Tongue (tissue), 2 donors: ENCODE measurements around the gene PHF21A. TPM values are rescaled to one million over a fixed set of nuclear protein-coding genes. Genes with fewer than 3 reads are reported as not detected.

Experiments used
- DNase-seq: peaks from one replicate; pipeline ENCODE4 v3.0.0-alpha.2; 2015
- total RNA-seq: library from RNA; depleted of rRNA; stranded (reverse); fragments of >200 nt; gene quantifications from one replicate; pipeline ENCODE4 v1.2.3, GENCODE V29; 2014

Gene PHF21A
- total RNA-seq, 1 donor from 2014 or later: 30.2 TPM

DNA sequence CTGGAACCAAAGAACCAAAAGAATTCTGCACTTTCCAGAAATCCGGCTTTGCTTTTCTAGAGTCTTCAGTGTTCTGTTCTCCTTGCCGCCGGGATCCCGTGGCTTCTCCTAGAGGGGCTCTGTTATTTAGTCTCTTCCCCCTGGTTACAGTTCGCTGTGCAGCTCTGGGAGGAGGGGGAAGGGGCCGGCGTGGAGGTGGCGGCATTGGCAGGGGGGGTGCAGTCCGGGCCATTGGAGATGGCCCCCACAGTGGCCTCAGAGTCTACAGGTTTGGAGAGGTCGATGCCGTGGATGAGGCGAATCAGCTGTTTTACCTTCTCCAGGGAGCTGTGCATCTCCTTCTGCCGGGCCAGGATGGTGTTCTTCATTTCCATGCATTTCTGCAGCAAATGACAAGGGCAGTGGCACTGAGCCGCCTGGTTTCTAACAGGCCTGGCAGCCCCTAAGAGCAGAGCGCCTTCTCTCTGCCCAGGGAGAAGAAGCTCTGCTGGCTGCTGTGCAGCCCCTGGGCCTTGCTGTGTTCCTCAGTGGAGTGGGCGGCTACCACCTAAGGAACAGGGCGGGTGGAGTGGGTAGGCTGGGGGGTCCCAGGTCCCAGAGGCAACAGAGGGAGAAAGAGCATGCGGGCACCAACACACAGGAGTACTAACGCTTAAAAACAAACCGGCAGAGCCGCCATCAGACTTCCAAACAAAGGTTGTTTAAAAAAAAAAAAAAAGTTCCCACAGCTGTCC is 187.2 kb downstream of the PHF21A start:
- no peak for DNase-seq

DNA sequence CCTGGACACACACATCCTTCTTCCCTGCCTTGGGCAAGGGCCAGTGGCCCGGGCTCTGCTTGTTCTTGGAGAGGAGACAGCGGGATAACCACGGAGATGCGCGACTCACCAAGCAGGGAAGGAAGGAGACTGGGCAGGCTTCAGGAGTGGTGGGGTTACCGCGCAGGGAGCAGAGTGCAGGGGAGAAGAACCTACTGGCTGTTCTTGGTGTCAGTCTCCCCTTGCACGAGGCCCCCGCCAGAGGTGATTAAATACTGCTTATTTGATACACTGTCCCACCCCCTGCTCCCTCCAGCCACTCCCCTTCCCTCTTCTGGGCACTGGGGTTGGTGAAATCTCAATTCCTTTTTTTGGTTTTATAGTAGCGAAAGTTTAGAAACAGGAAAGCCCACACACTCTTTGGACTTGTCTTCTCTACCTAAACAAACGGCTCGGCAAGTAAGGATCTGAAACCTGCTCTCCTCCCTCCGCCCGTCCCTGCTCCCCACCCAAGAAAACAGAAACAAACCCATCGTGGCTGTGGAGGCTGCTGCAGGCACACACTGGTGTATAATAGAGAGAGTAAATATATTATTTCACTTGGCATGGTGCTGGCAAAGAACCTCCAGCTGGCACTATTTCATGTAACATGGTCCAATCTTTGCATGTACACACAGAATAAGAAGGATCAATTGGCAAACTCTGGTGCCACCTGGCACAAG is 188.0 kb downstream of the PHF21A start:
- no peak for DNase-seq

DNA sequence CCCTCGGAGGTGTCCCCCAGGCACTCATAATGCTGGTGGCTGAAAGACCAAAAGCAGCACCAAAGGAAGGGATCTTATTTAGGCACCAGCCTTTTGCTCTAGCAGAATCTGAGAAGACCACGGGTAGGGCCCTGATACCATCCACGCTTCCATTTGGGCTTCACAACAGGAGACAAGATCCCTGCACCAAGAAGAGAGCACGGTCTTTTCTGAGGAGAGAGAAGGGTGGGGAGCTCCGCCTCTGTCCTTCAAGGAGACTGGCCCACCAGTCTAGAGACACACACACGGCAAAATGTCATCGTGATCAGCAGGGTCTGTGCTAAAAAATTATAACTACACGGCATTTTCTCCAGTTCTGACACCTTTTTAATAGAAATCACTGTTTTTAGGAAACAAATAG is 189.0 kb downstream of the PHF21A start:
- no peak for DNase-seq

DNA sequence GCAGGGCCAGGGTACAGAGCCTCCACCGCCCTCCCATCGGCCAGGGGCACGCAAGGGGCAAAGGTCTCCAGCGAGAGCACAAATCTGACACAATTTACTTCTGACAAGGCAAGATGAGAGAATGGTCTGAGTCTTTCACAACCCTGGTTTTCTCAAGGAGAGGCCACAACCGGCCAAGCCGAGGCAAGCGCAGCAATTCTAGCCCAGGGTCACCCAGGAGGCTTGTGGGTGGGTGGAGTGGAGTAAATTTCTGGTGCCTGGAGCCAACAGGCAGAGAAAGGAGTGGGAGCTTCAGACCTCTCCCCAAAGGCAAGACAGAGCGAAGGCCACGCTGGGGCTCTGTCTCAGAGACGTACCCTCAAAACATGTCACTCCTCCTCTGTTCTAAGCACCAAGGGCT is 189.5 kb downstream of the PHF21A start:
- DNase-seq: no peak

DNA sequence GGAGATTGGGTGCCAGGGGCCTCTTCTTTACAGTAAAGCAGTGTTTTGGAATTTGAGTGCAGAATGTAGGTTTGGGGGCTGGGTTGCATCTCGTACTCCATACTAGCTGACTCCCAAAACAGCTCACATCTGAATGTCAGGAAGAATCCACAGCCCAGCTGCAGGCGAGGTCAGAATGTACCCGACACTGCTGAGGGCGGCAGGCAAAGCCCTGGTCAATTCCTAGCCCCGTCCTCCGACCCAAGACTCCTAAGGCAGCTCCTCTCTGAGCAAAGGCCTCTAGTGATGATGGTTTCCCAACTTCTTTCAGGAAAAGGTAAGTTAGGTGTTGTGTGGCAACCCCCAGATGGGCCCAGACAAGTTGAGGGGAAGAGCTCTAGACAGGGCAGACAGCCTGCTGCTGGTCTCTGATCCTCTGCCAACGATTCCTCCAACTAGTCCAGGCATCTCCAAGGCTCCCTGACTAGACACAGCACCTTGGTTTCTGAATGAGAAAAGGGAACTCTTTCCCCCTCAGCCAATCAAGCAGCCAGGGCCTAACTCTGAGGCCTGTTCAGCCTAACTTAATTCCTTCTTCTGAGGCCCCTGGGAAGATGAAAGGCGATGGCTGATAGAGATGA is 190.2 kb downstream of the PHF21A start:
- DNase-seq: no peak

DNA sequence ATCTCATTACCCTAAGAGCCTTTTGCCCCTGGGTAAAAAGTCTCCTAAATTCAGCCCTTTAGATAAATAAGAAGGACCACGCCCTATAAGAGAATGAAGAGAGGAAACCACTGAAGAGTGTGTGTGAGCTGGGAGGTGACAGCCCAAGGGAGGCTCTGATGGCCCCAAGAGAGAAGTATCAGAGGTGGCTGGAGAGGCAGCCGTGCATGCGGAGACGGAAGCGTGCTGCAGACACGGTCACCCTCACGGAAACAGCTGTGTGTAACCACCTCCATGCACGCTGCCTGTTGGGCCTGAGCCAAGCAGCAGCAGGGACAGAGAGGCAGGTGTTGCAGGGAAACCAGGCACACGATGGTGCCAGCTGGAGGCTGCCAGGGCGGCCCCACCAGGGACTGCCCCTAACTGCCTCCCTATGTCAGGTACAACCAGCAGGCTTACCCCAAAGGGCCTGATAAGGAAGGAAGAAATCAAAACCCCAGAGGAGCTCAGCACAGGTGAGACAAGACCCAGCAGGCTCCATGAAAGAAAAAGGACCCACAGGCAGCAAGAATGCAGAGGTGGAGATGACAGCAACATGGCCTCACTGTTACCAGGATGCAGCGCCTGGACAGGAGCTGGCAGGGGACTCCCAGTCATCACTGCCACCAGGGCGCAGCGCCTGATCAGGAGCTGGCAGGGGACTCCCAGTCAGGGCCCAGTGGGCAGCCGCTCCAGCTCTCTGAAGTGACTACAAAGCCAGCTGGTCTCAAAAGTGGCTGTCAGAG is 191.0 kb downstream of the PHF21A start:
- DNase-seq: no peak

DNA sequence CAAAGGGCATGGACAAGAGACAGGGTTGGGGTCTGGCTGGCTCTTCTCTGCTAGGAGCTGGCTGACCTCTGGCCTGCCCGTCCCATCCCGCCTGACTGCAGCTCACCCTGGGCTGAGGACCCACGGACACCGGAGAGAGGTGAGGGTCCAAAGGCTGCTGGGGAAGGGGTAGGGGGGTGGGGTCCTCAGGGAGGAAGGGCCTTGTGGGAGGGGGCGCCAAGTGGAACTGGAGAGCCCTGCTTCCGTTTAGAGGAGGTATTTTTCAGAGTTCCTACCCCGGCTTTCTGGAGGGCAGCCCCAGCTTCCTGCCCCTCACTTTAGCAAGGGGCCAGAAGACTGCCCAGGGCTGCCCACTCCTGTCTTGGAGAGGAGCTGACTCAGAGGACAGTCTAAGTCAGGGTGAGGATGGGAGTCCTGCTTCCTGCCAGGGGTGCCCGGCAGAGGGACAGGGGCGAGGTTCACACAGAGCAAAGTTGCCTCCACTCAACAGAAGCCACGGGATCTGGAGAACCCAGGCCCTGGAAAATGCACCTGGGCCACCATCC is 191.7 kb downstream of the PHF21A start:
- no peak for DNase-seq

DNA sequence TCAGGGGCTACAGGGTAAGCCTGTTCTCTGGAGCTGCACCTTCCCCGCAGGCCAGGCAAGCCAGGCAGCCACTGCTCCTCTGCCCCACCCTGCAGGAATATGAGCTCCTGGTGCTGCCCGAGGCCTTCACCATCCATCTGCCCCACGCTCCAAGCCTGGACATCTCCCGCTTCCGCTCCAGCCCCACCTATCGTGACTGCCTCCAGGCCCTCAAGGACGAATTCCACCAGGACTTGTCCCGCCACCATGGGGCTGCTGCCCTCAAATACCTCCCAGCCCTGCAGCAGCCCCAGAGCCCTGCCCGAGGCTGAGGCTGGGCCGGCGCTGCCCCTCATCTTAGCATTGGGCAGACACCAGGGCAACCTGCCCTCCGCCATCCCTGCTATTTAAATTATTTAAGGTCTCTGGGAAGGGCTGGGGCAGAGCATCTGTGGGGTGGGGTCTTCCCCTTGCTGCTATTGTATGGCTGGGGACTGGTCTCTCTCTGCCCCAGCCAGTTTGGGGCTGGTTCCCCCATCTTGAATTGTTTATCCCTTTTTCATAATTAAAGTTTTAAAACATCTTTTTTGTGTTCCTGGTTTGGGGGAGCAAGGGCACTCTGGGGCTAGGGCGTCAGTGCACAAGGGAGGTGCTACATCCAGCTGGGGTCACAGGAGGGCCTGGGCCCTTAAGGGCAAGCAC is 192.6 kb downstream of the PHF21A start:
- no peak for DNase-seq

DNA sequence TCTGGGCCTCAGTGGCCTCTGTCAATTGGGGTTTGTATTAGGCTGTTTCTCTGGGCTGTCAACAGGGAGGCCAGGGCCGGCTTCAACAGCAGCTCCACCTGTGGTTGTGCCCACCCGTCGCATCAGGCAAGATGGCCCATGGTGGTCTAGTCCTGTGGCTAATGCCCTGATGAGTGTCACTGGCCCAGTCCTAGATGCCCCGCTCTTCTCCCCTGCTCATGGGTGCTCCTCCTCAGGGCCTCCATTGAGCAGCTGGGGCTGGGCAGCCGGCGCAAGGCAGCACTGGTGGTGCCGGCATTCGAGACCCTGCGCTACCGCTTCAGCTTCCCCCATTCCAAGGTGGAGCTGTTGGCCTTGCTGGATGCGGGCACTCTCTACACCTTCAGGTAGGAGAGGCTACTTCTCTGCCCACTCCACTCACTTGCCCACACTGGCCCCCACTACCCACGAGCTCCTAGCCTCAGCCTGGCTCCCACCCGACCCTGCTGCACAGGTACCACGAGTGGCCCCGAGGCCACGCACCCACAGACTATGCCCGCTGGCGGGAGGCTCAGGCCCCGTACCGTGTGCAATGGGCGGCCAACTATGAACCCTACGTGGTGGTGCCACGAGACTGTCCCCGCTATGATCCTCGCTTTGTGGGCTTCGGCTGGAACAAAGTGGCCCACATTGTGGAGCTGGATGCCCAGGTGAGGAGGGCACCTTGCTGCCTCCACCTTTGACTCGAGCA is 193.4 kb downstream of the PHF21A start:
- no peak for DNase-seq

DNA sequence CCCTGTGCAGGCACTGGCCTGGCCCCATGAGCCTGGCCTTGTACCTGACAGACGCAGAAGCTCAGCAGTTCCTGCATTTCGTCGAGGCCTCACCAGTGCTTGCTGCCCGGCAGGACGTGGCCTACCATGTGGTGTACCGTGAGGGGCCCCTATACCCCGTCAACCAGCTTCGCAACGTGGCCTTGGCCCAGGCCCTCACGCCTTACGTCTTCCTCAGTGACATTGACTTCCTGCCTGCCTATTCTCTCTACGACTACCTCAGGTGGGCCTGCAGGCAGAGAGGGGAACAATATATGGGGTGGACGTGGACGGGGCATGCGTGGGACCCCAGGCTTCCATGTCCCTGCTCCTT is 193.9 kb downstream of the PHF21A start:
- no peak for DNase-seq

DNA sequence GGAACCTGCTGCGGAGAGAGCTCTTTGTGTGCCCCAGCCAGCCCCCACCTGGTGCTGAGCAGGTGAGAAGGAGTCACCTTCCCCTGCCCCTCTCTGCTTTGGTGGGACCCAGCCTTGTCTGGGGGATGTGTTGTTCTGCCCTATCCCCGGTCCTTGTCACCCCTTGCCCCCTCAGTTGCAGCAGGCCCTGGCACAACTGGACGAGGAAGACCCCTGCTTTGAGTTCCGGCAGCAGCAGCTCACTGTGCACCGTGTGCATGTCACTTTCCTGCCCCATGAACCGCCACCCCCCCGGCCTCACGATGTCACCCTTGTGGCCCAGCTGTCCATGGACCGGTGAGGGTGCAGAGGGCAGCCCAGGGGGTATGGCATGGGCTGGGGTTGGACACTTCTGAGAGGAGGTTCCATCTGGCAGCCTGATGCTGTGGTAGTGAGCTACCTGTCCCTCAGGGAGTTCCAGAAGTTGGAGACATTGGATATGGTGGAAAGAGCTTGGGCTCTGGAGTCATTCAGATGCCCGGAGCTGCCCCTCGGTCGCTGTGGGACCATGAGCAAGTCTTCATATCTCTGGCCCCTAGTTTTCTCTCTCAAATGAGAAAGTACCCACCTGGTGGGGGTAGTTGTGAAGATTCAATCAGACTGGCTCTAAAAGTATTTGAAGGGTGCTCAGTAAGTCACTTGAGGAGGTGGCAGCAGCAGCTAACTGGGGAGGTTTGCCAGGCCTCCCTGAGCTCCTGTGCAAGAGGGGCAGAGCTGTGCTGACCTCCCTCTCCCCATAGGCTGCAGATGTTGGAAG is 194.5 kb downstream of the PHF21A start:
- no peak for DNase-seq

DNA sequence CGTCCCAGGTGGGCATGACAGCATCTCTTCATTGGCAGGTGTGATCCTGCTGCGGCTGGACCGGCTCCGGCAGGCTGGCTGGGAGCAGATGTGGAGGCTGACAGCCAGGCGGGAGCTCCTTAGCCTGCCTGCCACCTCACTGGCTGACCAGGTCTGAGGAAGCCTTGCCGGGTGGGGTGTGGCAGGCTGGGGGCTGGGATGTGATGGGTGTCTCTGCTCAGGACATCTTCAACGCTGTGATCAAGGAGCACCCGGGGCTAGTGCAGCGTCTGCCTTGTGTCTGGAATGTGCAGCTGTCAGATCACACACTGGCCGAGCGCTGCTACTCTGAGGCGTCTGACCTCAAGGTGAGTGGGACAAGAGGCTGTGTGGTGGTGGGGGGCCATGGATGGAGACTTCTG is 195.3 kb downstream of the PHF21A start:
- no peak for DNase-seq

DNA sequence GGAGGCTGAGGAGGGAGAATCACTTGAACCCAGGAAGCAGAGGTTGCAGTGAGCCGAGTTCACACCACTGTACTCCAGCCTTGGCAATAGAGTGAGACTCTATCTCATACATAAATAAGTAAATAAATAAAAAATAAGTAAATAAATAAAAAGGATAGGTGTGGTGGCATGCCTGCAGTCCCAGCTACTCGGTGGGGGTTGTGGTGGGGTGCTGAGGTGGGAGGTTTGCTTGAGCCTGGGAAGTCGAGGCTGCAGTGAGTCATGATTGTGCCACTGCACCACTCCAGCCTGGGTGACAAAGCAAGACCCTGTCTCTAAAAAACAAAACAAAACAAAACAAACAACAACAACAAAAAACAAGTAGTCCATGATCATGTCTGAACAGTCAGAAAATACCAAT is 195.7 kb downstream of the PHF21A start:
- DNase-seq: no peak

DNA sequence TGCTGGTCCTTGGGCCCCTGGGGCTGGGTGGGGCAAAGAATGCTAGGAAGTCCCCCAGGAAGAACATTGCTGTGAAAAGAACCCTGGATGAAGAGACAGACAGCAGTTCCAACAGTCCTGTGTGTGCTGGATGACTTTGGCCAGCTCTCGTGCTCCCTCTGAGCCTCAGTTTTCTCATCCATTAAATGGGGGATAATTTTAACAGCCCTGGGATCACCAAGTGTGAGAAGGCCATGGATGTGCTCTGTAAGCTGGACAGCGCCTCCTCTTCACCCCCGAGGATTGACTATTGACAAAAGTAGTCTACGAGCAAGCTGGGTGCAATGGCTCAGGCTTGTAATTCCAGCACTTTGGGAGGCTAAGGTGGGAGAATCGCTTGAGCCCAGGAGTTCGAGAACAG is 196.3 kb downstream of the PHF21A start:
- no peak for DNase-seq

DNA sequence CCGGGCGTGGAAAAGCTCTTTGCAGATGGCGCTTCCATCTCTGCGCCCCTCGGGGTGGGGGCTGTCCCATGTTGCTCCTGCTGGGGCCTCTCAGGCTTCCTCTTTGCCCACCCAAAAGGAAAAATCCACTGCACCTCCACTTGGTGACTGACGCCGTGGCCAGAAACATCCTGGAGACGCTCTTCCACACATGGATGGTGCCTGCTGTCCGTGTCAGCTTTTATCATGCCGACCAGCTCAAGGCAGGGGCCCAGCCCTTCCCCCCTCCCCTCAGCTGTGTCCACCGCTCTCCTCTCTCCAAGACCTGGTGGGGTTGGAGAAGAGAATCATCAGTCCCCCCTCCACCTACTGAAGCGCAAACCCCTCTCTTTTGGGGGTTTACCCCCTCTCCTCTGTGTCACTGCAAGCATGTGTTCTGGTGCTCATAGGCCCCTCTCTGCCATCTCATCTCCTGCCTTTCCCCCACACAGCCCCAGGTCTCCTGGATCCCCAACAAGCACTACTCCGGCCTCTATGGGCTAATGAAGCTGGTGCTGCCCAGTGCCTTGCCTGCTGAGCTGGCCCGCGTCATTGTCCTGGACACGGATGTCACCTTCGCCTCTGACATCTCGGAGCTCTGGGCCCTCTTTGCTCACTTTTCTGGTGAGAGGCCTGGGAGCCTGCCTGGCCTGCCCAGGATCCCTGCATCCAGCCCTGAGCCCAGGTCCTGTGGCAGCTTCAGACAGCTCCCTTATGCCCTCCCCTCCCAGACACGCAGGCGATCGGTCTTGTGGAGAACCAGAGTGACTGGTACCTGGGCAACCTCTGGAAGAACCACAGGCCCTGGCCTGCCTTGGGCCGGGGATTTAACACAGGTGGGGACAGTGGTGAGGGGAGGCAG is 197.0 kb downstream of the PHF21A start:
- DNase-seq: no peak

DNA sequence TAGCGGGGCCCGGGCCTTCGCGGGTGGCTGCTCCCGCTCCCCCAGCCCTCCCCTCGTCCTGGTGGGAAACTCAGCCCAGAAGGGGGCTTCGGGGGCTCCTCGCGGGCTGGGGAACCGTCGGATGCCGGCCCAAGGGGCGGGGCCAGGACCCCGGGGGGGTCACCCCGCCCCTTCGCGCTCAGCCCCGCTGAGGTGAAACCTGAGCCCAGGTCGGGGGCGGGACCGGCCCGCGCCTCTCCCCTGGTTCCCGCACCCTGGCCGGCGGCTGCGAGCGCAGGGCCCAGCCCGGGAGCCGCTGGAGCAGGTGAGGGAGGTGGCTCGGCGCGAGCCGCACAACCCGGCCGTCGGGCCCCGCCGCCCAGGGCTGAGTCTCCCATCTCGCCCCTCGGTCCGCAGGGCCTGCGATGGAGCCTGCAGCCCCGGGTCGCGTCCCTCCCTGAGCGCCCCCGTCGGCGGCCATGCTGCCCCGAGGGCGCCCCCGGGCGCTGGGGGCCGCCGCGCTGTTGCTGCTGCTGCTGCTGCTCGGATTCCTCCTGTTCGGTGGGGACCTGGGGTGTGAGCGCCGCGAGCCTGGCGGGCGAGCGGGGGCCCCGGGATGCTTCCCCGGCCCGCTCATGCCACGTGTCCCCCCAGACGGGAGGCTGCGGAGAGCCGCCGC is 198.7 kb downstream of the PHF21A start, which contains the start of gene LARGE2:
TSS of gene LARGE2 (plus strand) at position 232 of the 658 bp plus-strand sequence. CDS start at position 459, 227 bp downstream.
- no peak for DNase-seq

DNA sequence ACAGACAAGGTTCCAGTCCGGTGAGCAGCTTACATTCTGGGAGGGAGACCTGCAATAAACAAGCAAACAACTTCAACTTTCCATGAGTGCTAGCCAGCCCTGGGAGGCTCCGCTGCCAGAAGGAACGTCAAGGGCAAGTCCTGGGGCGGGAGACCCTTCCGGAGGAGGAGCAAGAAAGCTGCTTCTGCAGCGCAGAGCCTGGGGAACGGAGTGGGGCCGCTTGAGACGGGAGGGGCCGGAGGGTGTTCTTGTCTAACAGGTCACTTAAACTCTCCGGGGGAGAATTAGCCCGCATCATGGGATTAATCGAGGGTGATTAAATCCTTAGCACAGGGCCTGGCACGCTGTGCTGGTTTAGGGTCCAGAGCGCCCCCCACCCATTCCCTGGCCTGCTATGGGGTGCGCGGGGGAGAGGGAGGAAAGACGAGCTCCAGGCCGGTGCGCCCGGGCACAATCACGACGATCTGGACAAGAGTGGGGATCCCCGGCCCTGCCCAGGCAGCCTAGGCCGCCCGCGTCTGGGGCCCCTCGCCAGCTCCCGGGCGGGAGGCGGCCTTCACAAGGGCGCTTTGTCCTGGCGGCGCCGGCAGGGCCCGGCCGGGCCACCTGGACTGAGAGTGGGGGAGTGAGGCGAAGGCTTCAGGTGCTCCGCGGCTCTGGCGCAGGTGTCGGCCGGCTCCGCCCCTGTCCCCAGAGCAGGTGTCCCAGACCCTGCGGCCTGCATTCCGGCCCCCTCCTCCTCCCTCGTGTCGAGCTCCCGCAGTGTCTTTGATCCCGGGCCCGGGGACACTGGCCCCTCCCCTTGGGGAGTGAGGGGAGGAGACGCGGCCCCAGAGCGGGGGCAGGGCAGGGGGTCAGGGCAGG is 199.5 kb downstream of the PHF21A start:
- DNase-seq: peak; percentile 51
